NOMO-1 treated with DMSO at 0.1 percent for 48 hours (cell line): ENCODE measurements around the gene ARHGAP5.

Experiments used
- DNase-seq: peaks from one replicate; lab custom pipeline; 2025; ENCODE audit not compliant: unreplicated experiment; lab: John Stamatoyannopoulos, UW

ARHGAP5 gene

DNA sequence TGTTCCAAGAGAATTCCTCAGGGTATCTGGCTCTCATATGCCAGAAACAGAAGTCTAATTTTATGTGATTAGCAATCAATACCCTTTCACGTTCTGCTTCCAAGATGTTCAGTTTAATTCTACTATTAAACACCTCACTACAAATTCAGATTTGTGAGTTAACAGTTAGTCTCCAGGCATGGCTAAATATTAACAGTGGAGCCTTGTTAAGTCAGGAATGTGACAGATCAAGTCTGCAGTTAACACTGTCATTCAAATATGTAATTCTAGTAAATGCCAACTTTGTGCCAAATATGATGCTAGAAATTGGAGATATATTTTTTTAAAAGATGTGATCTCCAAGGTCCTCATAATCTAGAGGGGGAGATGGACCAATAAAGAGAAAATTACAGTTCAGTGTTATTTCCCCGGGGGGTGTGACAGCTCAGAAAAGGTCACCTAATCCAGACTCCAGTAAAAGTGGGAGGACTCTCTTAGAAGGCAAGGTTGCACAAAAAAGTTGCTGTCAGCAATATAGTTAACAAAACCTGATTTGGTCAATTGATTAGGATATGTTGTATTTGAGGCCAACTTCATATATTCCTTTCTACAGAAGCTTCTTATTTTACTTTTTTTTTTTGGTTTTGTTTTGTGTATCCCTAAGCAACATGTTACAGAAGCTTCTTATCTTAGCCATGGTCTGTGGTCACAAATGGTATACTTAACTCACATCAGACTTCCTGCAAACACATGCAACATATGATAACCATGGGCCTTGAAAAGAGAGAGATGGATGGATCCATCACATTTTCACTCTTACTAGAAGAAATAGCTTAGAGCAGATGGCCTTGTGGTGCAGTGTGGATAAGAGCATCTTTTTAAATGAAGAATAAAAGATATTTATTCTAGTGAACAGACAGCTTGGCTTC lies 106.3 kb downstream of the ARHGAP5 start:
- no peak for DNase-seq

DNA sequence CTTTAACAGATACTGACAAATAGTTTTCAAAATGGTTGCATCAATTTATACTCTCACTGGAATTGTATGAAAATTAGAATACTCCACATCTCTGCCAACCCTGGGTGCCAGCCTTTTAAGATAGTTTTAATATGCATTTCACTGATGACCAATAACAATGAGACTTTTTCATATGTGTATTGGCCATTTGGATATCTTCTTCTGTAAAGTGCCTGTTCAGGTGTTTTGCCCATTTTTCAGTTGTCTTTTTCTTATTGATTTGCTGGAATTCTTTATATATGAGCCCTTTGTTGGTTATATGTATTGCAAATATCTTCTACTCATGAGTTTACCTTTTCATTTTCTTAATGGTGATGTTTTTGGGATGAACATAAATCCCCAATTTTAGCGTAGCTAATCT lies 108.0 kb downstream of the ARHGAP5 start:
- DNase-seq = no peak

DNA sequence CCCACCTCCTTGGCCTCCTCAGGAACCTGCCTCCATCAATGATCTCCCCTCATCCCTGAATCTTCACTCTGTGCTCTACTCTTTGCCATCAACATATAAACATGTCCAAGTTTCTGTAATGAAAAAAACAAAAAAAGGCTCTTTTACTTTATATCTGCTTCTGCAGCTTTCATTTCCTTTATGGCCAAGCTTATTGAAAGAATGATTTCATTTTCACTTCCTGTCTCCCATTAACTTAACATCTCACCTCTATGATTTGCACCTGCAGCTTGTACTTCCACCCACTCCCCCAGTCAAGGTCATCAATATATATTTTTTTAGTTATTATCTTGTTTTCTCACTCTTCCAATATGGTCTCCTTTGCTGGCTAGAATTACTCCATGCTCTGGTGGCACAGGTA lies 109.1 kb downstream of the ARHGAP5 start:
- DNase-seq = no peak

GRCh38 chr14:32189811-32190210 lies 112.7 kb downstream of the ARHGAP5 start:
- DNase-seq = no peak

DNA sequence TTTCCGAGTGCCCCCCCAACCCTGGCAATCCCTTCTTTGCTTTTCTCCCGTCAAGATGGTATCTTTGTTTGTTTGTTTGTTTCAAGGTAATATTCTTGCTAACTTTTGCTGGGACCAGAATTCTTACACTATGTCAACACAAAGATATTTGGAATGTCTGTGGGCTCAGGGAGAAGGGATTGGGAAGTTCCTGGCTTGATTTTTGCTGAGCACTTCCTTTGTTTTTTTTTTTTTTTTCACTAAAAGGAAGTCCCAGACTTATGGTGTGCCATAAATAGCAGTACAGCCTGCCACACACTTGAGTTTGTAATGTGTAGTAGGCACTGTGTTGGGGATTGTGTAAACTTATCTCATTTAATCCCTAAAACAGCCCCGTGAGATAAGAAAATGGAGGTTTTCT lies 113.6 kb downstream of the ARHGAP5 start:
- DNase-seq = no peak

- DNase-seq = no peak
These were observed 115.7 kb downstream of the ARHGAP5 start for GRCh38 chr14:32192712-32193373.

DNA sequence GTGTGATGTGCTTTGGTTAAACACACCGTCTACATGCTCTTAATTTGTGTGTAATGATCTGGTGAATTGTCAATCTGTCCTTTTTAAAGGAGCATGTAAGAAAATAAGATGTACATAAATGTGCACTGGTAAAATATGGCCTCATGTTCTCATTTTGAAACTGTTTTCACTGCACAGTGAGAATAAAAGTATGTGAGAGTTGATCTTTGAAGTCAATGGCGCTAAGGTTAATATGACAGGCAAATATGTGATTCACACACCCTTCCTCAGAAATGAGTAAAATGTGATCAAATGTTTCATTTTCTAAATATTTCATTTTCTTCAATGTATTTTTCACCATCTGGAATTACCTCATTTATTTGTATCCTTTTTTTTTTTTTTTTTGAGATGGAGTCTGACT lies 116.4 kb downstream of the ARHGAP5 start:
- DNase-seq = no peak

- no peak for DNase-seq
These were observed 118.5 kb downstream of the ARHGAP5 start for GRCh38 chr14:32195636-32196035.

GRCh38 chr14:32197919-32198318 lies 120.8 kb downstream of the ARHGAP5 start:
- no peak for DNase-seq

GRCh38 chr14:32200368-32201192 lies 123.5 kb downstream of the ARHGAP5 start:
- peak; percentile 63 for DNase-seq

GRCh38 chr14:32201193-32201815 lies 124.2 kb downstream of the ARHGAP5 start:
- no peak for DNase-seq

DNA sequence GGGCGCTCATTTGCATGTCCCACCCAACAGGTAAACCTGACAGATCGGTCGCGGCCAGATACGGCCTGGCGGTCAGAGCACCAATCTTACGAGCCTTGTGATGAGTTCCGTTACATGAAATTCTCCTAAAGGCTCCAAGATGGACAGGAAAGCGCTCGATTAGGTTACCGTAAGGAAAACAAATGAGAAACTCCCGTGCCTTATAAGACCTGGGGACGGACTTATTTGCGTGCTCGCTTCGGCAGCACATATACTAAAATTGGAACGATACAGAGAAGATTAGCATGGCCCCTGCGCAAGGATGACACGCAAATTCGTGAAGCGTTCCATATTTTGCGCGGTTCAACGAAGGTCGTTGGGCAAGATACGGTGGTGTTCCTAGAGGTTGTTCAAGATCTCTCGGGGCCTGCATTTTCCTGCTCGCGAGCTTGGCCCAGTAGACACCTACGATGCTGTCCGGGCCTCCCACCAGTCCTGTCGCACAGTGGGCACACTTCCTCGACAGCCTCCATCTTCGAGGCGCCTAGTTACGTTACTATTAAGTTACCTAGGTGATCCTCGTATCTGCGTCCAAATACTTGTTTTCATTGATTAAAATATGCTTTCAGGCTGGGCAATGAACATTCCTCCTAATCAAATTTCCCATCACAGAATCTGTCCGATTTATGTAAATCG lies 124.8 kb downstream of the ARHGAP5 start, which contains the start of gene RNU6-7:
Gene RNU6-7, plus strand, starts transcription at position 230 of the 675 bp plus-strand sequence.
- no peak for DNase-seq

GRCh38 chr14:32202491-32202997 lies 125.4 kb downstream of the ARHGAP5 start:
- DNase-seq = peak; percentile 37

- DNase-seq = peak; percentile 37
These were observed 126.1 kb downstream of the ARHGAP5 start, which contains the start of gene RNU6-8 for GRCh38 chr14:32202998-32203882. RNU6-8 (minus strand) TSS chr14:32203269.

DNA sequence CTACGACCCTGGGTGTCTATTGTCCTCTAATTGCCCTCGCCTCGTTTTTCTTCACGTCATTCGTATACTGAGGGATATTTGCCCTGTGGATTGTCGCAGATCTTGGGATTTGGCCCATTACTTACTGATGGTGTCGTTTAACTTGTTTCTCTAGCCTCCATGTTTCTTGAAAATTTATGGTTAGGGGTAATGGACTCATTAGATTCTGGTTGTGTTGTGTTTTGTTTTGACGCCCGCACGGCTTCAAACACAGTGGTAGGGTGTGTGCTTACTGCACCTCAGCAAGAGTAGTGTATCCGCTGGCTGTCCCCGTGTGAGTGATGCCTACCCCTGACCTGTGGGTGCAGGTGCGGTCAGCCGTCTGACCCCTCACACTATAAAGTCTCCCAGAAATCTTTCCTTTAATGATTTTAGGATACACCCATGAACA lies 126.8 kb downstream of the ARHGAP5 start:
- no peak for DNase-seq

DNA sequence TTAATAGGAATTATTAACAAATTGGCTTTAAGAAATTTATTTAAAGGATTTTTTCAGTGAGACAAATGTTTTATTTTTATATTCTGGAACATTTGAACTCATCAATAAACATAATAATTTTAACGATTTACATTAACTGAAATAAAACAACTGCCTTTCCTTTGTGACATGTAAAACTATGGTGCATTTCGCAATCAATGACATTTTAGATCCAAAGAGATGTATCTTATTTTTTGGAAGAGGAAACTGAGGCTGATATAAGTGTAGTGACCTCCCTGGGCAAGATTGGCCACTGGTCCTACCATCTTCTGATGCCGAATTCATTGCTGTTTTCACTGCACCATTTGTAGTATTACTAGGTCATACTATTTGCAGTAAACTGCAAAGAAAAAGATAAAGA lies 128.4 kb downstream of the ARHGAP5 start:
- no peak for DNase-seq

GRCh38 chr14:32205984-32206383 lies 128.9 kb downstream of the ARHGAP5 start:
- DNase-seq = no peak

DNA sequence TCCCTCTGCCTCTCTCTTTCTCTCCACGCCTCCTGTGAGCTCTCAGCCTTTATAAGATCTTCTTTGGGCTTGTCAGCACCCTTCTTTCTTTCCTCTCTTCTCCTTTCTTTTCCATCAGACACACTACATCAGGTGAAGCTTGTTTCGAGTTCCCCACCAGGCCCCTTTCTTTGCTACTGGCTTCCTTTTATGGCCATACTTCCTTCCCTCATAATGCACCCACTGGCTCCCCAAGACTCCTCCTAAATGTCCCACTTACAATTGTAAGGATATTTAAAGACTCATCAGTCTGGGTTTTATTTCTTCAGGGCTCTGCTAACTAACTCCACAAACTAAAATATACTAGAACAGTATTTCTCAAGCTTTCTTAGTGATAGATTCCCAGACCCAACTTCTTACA lies 129.4 kb downstream of the ARHGAP5 start:
- DNase-seq = no peak

GRCh38 chr14:32208490-32208889 lies 131.4 kb downstream of the ARHGAP5 start:
- no peak for DNase-seq
